IPS-18a (cell line): ENCODE data around the gene SMG6.

Experiments
- H3K27ac ChIP-seq: one replicate; pipeline ENCODE4 v1.5.1; 2013; ENCODE audit warnings: low read length
- H3K27me3 ChIP-seq: one replicate; pipeline ENCODE4 v1.6.1; 2013; ENCODE audit warnings: mild to moderate bottlenecking, low read length; ENCODE audit not compliant: control insufficient read depth, insufficient read depth
- H3K36me3 ChIP-seq: one replicate; pipeline ENCODE4 v1.6.1; 2013; ENCODE audit warnings: low read depth, low read length; ENCODE audit not compliant: control insufficient read depth
- H3K4me1 ChIP-seq: one replicate; pipeline ENCODE4 v1.6.1; 2013; ENCODE audit warnings: low read depth, low read length; ENCODE audit not compliant: control insufficient read depth
- H3K4me3 ChIP-seq: one replicate; pipeline ENCODE4 v1.5.1; 2013; ENCODE audit warnings: low read length
- H3K9ac ChIP-seq: one replicate; pipeline ENCODE4 v1.6.1; 2013; ENCODE audit warnings: mild to moderate bottlenecking, low read length, moderate library complexity
- H3K9me3 ChIP-seq: one replicate; pipeline ENCODE4 v1.6.1; 2013; ENCODE audit warnings: low read depth, low read length; ENCODE audit not compliant: control insufficient read depth

Gene SMG6

DNA sequence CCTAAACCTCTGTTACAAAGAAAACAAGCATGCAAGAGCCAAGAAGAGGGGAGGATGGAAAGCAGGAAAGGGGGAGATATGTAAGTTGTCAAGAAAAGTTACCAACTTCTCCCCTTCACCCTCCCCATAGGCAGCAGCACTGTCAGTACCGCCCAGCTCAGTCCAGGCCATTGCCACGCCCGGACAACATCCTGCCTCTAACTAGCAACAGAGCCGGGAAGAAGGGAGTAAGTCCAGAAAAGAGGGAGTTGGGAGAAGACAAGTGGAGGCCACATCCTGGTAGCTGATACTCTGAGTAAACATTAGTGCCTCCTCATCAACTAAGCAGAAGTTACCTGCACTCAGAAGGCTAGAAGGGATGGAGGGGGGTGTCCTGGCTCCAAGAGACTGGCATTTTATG is 113.6 kb downstream of the SMG6 start:
- no peaks in the 10 kb centered on the region for H3K27me3 ChIP-seq
- no peak overlapping the region for H3K9ac ChIP-seq
- H3K4me1 ChIP-seq: peaks cover 9% of the 10 kb centered on the region
- no peak overlapping the region for H3K4me3 ChIP-seq
- no peak overlapping the region for H3K27ac ChIP-seq
- no peaks in the 10 kb centered on the region for H3K9me3 ChIP-seq
- no peaks in the 10 kb centered on the region for H3K36me3 ChIP-seq

DNA sequence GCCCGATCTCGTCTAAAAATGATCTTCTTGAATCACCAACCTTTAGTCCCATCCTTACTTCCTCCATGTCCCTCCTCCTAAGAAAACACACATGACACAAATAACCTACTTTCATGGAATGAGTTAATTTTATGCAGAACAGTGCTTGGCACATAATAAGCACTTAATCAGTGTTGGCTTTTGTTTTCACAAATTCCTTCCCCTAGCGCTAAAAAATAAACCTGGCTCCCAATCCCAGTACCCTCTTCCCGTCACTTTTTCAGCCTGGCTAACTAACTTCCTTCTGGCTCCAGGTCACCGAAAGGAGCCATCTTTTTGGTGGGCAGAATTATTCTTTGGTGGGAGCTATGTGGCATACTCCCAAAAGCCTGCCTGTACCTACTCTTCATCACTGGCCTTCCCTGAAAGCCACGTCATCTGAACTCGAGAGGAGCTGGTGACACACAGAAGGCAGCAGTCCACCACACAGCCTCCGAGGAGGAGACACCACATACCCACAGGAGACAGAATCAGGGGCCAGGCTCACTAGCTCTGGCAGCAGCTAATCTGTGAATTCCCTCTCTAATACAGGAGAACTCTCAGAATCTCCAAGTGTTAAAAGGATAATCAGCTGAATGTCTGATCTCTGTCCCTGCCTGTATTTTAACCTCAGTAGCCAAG is 114.5 kb downstream of the SMG6 start:
- H3K27ac ChIP-seq: no peak overlapping the region
- peaks cover under 1% of the 10 kb centered on the region for H3K4me1 ChIP-seq
- no peaks in the 10 kb centered on the region for H3K36me3 ChIP-seq
- no peak overlapping the region for H3K9ac ChIP-seq
- H3K9me3 ChIP-seq: no peaks in the 10 kb centered on the region
- H3K4me3 ChIP-seq: no peak overlapping the region
- H3K27me3 ChIP-seq: no peaks in the 10 kb centered on the region

DNA sequence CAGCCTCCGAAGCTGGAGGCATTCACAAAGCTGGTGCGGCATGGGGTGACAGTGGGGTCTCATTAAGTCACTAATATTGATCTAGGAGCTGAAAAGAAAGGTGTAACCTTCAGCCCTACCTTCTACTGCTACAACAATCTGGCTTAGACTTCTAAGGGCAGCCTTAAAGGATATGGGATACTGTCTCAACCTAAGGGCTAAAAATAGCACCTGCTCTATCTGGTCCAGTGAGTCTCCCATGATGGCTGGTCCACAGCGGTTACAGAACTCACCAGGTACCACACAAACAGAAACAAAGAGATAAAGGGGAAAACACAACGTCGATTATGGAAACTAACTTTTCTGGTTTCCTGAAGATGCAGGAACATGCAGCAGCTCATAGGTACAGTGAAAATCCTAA is 115.8 kb downstream of the SMG6 start:
- Histone ChIP-seq H3K9me3 (no peaks in the 10 kb centered on the region), H3K4me1 (no peaks in the 10 kb centered on the region), H3K4me3 (no peak overlapping the region)

DNA sequence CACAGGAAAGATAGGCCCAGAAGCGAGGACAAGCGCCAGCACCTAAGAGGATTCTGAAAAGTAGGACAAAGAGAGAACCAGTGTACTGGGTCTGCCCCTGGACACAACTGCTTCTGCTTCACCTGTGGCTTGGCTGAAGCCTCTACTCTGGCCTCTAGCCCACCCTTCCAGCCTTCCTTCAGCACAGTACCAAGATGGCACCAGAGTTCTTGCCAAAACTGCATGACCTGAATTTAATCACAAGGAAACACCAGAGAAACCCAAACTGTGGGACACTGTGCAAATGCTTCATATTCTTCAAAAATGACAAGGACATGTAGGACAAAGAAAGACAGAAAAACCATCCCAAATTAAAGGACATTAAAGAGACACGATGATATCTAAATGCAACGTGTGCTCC is 116.6 kb downstream of the SMG6 start:
- H3K27ac ChIP-seq: no peak overlapping the region
- no peaks in the 10 kb centered on the region for H3K36me3 ChIP-seq

More for the DNA sequence above, 115.8 kb downstream of the SMG6 start:
- no peak overlapping the region for H3K9ac ChIP-seq
- H3K27me3 ChIP-seq: no peaks in the 10 kb centered on the region
- no peaks in the 10 kb centered on the region for H3K36me3 ChIP-seq
- no peak overlapping the region for H3K27ac ChIP-seq

DNA sequence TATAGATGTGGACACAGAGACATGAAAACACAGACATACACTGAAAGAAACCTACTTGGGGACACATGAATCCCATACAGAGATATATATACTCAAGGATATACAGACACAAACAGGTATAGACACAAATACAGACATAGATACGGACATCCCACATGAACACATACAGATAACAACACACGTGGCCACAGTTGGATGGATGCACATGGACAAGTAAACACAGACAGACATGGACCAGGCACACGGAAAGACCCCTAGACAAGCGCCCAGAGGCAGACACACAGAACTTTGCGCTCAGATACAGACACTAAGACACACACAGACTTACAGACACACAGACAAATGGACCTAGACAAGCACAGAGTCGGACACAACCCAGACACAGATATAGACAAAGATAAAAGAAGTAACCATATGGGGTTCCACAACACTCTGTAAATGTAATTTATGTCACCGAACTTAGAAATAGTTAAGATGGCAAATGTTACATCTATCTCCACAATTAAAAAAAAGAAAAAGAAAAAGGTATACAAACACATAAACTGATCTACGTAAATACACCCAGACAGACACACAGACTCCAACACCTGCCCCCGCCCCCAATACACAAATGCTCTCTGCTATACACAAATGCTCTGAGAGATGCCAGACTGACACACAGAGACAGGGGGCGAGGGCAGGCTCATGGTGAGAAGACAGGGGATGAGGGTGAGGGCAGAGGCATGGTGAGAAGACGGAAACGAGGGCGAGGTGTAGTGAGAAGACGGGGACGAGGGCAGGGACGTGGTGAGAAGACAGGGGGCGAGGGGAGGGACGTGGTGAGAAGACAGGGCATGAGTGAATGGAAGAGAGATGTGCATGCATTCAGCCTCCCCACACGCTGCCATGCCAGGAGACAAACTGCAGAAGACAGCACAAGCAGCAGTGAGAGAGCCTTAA is 118.3 kb downstream of the SMG6 start:
- H3K27ac ChIP-seq: no peak overlapping the region
- H3K4me1 ChIP-seq: no peaks in the 10 kb centered on the region
- no peaks in the 10 kb centered on the region for H3K36me3 ChIP-seq
- H3K9ac ChIP-seq: no peak overlapping the region
- no peaks in the 10 kb centered on the region for H3K9me3 ChIP-seq
- H3K27me3 ChIP-seq: no peaks in the 10 kb centered on the region
- H3K4me3 ChIP-seq: no peak overlapping the region

More for the DNA sequence above, 116.6 kb downstream of the SMG6 start:
- Histone ChIP-seq H3K9ac (no peak overlapping the region), H3K9me3 (no peaks in the 10 kb centered on the region), H3K4me1 (no peaks in the 10 kb centered on the region), H3K4me3 (no peak overlapping the region), H3K27me3 (no peaks in the 10 kb centered on the region)

DNA sequence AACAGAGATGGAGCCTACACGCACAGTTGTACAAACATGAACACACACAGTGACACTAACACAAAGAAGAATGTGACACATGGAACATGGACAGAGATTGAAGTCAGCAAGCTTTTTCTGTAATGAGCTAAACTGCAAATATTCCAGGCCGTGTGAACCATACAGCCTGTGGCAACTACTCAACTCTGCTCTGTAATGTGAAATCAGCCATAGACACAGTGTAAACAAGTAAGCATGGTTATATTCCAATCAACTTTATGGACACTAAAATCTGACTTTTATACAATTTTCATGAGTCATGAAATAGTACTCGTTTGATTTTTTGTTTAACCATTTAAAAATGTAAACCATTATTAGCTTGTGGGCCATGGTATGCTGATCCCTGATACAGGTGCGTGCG is 120.2 kb downstream of the SMG6 start:
- H3K9ac ChIP-seq: no peak overlapping the region
- H3K9me3 ChIP-seq: no peaks in the 10 kb centered on the region
- H3K4me3 ChIP-seq: no peak overlapping the region
- no peaks in the 10 kb centered on the region for H3K4me1 ChIP-seq
- H3K27me3 ChIP-seq: no peaks in the 10 kb centered on the region
- no peaks in the 10 kb centered on the region for H3K36me3 ChIP-seq
- H3K27ac ChIP-seq: no peak overlapping the region

DNA sequence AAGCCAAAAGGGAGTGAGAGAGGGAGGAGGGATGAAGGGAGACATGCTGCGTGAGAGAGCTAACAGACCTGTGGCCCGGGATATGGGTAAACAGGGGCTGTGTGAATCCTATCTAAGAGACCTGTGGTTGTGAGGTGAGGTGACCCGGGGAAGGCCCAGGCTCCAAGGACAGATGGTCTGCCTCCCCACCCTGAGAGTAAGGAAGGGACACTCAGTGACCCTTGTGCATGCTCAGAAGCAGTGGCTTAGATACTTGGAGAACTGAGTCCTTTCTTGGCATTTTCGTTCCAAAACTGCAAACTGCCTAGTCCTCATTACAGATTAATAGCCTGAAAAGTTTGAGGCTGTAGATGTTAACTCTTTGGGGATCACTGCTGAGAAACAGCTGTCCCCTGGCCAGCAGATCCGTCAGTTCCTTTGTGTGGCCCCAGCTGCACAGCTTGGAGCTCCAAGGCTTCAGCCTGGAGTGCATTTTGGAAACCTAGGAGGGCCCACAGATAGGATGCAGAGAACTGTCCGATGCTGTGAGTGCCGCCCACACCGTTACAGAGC is 121.6 kb downstream of the SMG6 start:
- no peak overlapping the region for H3K27ac ChIP-seq
- no peaks in the 10 kb centered on the region for H3K4me1 ChIP-seq
- H3K36me3 ChIP-seq: no peaks in the 10 kb centered on the region
- H3K4me3 ChIP-seq: no peak overlapping the region
- no peaks in the 10 kb centered on the region for H3K9me3 ChIP-seq
- H3K27me3 ChIP-seq: no peaks in the 10 kb centered on the region
- H3K9ac ChIP-seq: no peak overlapping the region

DNA sequence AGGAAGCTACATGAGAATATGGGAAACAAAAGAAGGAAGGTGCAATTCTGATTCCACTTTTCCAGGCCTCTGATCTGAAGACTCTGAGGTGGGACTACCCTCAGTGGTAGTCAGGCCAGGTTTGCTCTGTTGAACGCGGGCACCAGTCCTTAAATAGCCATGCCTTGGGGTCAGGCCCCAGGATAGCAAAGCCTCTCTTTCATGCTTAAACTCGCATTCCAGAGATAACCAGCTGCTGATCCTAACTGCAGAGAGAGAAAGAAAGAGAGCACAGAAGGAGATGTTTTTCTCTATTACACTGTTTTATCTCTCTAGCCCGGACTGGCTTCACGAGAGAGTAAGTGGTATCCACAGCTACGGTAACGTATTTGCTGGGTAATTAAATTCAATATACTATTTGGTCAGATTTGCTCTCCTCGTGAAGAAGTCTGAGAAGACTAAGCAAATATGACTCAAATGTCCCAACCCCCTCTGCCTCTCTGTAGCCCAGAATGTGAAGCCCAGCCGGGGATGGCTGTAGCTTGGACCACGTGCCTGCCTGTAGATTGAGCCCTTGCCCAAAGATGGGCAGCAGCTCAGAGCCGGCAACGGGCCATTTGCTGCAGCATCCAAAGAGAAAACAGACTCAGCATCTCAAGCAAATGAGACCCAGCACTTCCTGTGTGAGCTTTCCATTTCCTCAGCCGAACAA is 122.2 kb downstream of the SMG6 start:
- H3K36me3 ChIP-seq: no peaks in the 10 kb centered on the region

DNA sequence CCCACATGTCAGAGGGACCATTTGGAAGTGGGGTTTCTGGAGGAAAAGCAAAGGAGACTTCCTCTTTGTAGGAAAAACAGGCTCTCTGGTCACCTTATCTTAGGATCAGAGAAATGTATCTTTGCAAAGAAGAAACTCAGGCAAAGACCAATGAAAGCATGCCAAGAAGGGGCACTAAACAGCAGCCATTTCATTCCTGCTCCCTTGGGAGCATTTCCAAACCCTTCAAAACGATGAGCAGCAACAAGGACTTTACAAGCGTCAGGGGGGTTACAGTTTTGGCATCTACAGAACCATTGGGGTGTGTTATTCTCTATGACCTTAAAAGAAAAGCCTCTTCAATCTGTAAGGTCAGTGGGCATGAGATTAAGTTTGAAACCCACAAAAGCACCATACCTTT is 122.8 kb downstream of the SMG6 start:
- Histone ChIP-seq H3K9me3 (no peaks in the 10 kb centered on the region), H3K27me3 (no peaks in the 10 kb centered on the region), H3K36me3 (no peaks in the 10 kb centered on the region), H3K4me3 (no peak overlapping the region), H3K9ac (no peak overlapping the region), H3K4me1 (no peaks in the 10 kb centered on the region), H3K27ac (no peak overlapping the region)

More for the DNA sequence above, 122.2 kb downstream of the SMG6 start:
- Histone ChIP-seq H3K27ac (no peak overlapping the region), H3K9me3 (no peaks in the 10 kb centered on the region), H3K4me1 (no peaks in the 10 kb centered on the region), H3K4me3 (no peak overlapping the region), H3K9ac (no peak overlapping the region), H3K27me3 (no peaks in the 10 kb centered on the region)

DNA sequence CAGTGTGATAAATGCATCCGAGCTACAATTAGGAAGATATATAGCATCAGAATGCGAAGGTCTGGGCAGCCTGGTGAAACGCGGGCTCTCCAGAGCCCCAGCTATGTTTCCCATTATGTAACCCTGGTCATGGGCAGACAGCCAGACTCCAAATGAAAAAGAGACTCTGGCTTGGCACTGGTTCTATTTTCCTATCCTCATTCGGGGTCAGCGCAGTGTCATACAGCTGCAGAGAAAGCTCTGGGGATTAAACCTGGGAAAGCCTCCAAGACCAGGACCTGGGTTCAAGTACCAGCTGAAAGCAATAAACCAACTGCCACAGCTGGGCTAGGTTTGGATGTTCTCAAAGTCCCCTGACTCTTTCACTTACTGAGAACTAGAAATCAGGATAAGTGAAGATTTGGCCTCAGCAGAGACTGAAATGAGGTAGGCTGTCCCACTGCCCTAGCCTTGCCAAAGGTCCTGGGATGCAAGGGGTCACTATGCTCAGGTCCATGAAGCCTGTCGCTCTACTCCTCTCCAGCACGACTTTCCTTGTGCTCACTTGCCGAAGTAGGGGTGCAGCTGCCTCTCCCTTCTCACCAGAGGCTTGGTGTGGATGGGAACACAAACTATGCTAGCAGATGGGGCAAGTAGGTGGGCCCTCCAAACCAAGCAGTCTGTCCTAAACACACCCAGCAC is 123.8 kb downstream of the SMG6 start:
- H3K9me3 ChIP-seq: no peaks in the 10 kb centered on the region
- no peaks in the 10 kb centered on the region for H3K27me3 ChIP-seq
- no peak overlapping the region for H3K9ac ChIP-seq
- no peaks in the 10 kb centered on the region for H3K36me3 ChIP-seq
- H3K4me1 ChIP-seq: no peaks in the 10 kb centered on the region
- H3K27ac ChIP-seq: no peak overlapping the region
- H3K4me3 ChIP-seq: no peak overlapping the region
